HEK293 (cell line): ENCODE measurements around the gene ZNF184.

Experiments used
- CTCF ChIA-PET: fragments of 350-600 bp; formaldehyde crosslinking; extraction: SDS; loops from one replicate; lab custom pipeline; 2021; ENCODE audit warnings: antibody characterized with exemption; lab: Yijun Ruan, JAX
- POLR2A ChIA-PET: fragments of 300-600 bp; formaldehyde crosslinking; extraction: SDS; loops from one replicate; lab custom pipeline; 2020; ENCODE audit warnings: antibody characterized with exemption, inconsistent platforms; lab: Yijun Ruan, JAX
- H3K27ac ChIP-seq: fragments of 200-500 bp; sonication (Bioruptor generic); 2 replicates; pipeline ENCODE4 v1.5.1; 2014; ENCODE audit warnings: low read depth, low read length, control low read depth, inconsistent platforms; ENCODE audit errors: extremely low read depth
- H3K36me3 ChIP-seq, 2 experiments: fragments of 200-500 bp in 1 of 2; sonication (Bioruptor generic) in 1 of 2; 1 replicate in 1 of 2; 2 replicates in 1 of 2; pipeline ENCODE4 v1.5.1; 2014 to 2017; ENCODE audit warnings: inconsistent platforms in 2 of 2, low read length in 2 of 2; ENCODE audit not compliant: control insufficient read depth in 2 of 2, insufficient read depth in 1 of 2
- H3K4me1 ChIP-seq: fragments of 200-500 bp; sonication (Bioruptor generic); 2 replicates; pipeline ENCODE4 v1.5.1; 2014; ENCODE audit warnings: mild to moderate bottlenecking, low read length, inconsistent platforms; ENCODE audit not compliant: control insufficient read depth, insufficient read depth
- H3K4me3 ChIP-seq: 2 replicates; pipeline ENCODE4 v1.5.1; 2011; ENCODE audit warnings: low read depth, mild to moderate bottlenecking, control low read depth, low read length, moderate library complexity
- H3K9me3 ChIP-seq: fragments of 200-500 bp; sonication (Bioruptor generic); 2 replicates; pipeline ENCODE4 v1.5.1; 2014; ENCODE audit warnings: low read depth, low read length, inconsistent platforms; ENCODE audit not compliant: control insufficient read depth, insufficient read depth
- BCL6B ChIP-seq: fragments of 450-650 bp; formaldehyde crosslinking; IDR thresholded peaks from 2 replicates; pipeline ENCODE4 v1.5.1; 2017; ENCODE audit warnings: missing biosample characterization, missing genetic modification characterization
- HOXC10 ChIP-seq: sonication (generic); formaldehyde crosslinking; IDR thresholded peaks from 2 replicates; pipeline ENCODE4 v1.8.1; 2023; ENCODE audit warnings: mild to moderate bottlenecking, missing genetic modification reagents
- INSM2 ChIP-seq: fragments of 450-650 bp; formaldehyde crosslinking; IDR thresholded peaks from 2 replicates; pipeline ENCODE4 v1.5.1; 2016; ENCODE audit warnings: missing biosample characterization, missing genetic modification characterization
- KLF7 ChIP-seq: fragments of 450-650 bp; formaldehyde crosslinking; IDR thresholded peaks from 2 replicates; pipeline ENCODE4 v1.5.1; 2016; ENCODE audit warnings: missing biosample characterization, missing genetic modification characterization, borderline replicate concordance
- MYNN ChIP-seq: fragments of 450-650 bp; formaldehyde crosslinking; IDR thresholded peaks from 2 replicates; pipeline ENCODE4 v1.5.1; 2016; ENCODE audit warnings: missing biosample characterization, missing genetic modification characterization, borderline replicate concordance
- OVOL3 ChIP-seq: fragments of 450-650 bp; formaldehyde crosslinking; IDR thresholded peaks from 2 replicates; pipeline ENCODE4 v1.5.1; 2016; ENCODE audit warnings: missing biosample characterization, missing genetic modification characterization
- REPIN1 ChIP-seq: fragments of 450-650 bp; formaldehyde crosslinking; IDR thresholded peaks from 2 replicates; pipeline ENCODE4 v1.5.1; 2017; ENCODE audit warnings: missing biosample characterization, missing genetic modification characterization, low read depth
- REST ChIP-seq: fragments of 450-650 bp; formaldehyde crosslinking; IDR thresholded peaks from 2 replicates; pipeline ENCODE4 v1.5.1; 2016; ENCODE audit warnings: missing biosample characterization, missing genetic modification characterization
- SP3 ChIP-seq: fragments of 450-650 bp; formaldehyde crosslinking; IDR thresholded peaks from 2 replicates; pipeline ENCODE4 v1.5.1; 2016; ENCODE audit warnings: missing biosample characterization, missing genetic modification characterization
- ZFHX2 ChIP-seq: fragments of 450-650 bp; formaldehyde crosslinking; conservative IDR thresholded peaks from 2 replicates; pipeline ENCODE4 v1.5.1; 2016; ENCODE audit warnings: missing biosample characterization, missing genetic modification characterization
- ZNF114 ChIP-seq: fragments of 450-650 bp; formaldehyde crosslinking; IDR thresholded peaks from 2 replicates; pipeline ENCODE4 v1.5.0; 2017; ENCODE audit warnings: missing biosample characterization, missing genetic modification characterization
- ZNF133 ChIP-seq: fragments of 450-650 bp; formaldehyde crosslinking; IDR thresholded peaks from 2 replicates; pipeline ENCODE4 v1.5.1; 2016; ENCODE audit warnings: missing biosample characterization, missing genetic modification characterization
- ZNF157 ChIP-seq: fragments of 450-650 bp; formaldehyde crosslinking; IDR thresholded peaks from 2 replicates; pipeline ENCODE4 v1.5.1; 2016; ENCODE audit warnings: missing biosample characterization, missing genetic modification characterization
- ZNF184 ChIP-seq: fragments of 450-650 bp; IDR thresholded peaks from 2 replicates; pipeline ENCODE4 v1.5.1; 2018; ENCODE audit warnings: missing biosample characterization, mild to moderate bottlenecking, missing genetic modification characterization
- ZNF223 ChIP-seq: fragments of 450-650 bp; formaldehyde crosslinking; IDR thresholded peaks from 2 replicates; pipeline ENCODE4 v1.5.1; 2016; ENCODE audit warnings: missing biosample characterization, missing genetic modification characterization
- ZNF23 ChIP-seq: fragments of 450-650 bp; formaldehyde crosslinking; IDR thresholded peaks from 2 replicates; pipeline ENCODE4 v1.5.1; 2016; ENCODE audit warnings: missing biosample characterization, missing genetic modification characterization, borderline replicate concordance
- ZNF24 ChIP-seq: fragments of 450-650 bp; formaldehyde crosslinking; IDR thresholded peaks from 2 replicates; pipeline ENCODE4 v1.5.1; 2016; ENCODE audit warnings: missing biosample characterization, missing genetic modification characterization
- ZNF302 ChIP-seq: fragments of 450-650 bp; formaldehyde crosslinking; IDR thresholded peaks from 2 replicates; pipeline ENCODE4 v1.5.1; 2016; ENCODE audit warnings: missing biosample characterization, missing genetic modification characterization, low read depth
- ZNF335 ChIP-seq: fragments of 450-650 bp; formaldehyde crosslinking; conservative IDR thresholded peaks from 2 replicates; pipeline ENCODE4 v1.5.1; 2016; ENCODE audit warnings: missing biosample characterization, missing genetic modification characterization
- ZNF433 ChIP-seq: fragments of 450-650 bp; formaldehyde crosslinking; IDR thresholded peaks from 2 replicates; pipeline ENCODE4 v1.5.1; 2016; ENCODE audit warnings: missing biosample characterization, missing genetic modification characterization, low read depth
- ZNF449 ChIP-seq: fragments of 450-650 bp; formaldehyde crosslinking; IDR thresholded peaks from 2 replicates; pipeline ENCODE4 v1.5.1; 2017; ENCODE audit warnings: missing biosample characterization, mild to moderate bottlenecking, missing genetic modification characterization, moderate library complexity
- ZNF48 ChIP-seq: fragments of 450-650 bp; formaldehyde crosslinking; IDR thresholded peaks from 2 replicates; pipeline ENCODE4 v1.5.1; 2016; ENCODE audit warnings: missing biosample characterization, missing genetic modification characterization
- ZNF514 ChIP-seq: fragments of 450-650 bp; formaldehyde crosslinking; IDR thresholded peaks from 2 replicates; pipeline ENCODE4 v1.5.1; 2016; ENCODE audit warnings: missing biosample characterization, missing genetic modification characterization
- ZNF580 ChIP-seq: fragments of 450-650 bp; formaldehyde crosslinking; IDR thresholded peaks from 2 replicates; pipeline ENCODE4 v1.5.1; 2016; ENCODE audit warnings: missing biosample characterization, missing genetic modification characterization
- ZNF660 ChIP-seq: fragments of 450-650 bp; IDR thresholded peaks from 2 replicates; pipeline ENCODE4 v1.5.1; 2018; ENCODE audit warnings: missing biosample characterization, mild to moderate bottlenecking, missing genetic modification characterization
- ZNF704 ChIP-seq: fragments of 450-650 bp; formaldehyde crosslinking; IDR thresholded peaks from 2 replicates; pipeline ENCODE4 v1.5.1; 2016; ENCODE audit warnings: missing biosample characterization, missing genetic modification characterization
- ZNF707 ChIP-seq: fragments of 450-650 bp; formaldehyde crosslinking; IDR thresholded peaks from 2 replicates; pipeline ENCODE4 v1.5.1; 2016; ENCODE audit warnings: missing biosample characterization, missing genetic modification characterization
- ZNF830 ChIP-seq: fragments of 450-650 bp; IDR thresholded peaks from 2 replicates; pipeline ENCODE4 v1.5.0; 2018; ENCODE audit warnings: missing biosample characterization, missing genetic modification characterization, low read depth, mild to moderate bottlenecking, moderate library complexity

Gene ZNF184

GRCh38 chr6:27414300-27414699, 58.6 kb downstream of the ZNF184 start:
- no peak for TF ChIP-seq ZNF157 (tag by site-specific recombination)
- TF ChIP-seq ZNF302 (tag by site-specific recombination): no peak
- TF ChIP-seq INSM2 (tag by site-specific recombination): no peak
- TF ChIP-seq ZNF514: no peak
- no peak for TF ChIP-seq BCL6B (tag by site-specific recombination)
- TF ChIP-seq ZNF133 (tag by site-specific recombination): no peak
- no peak for TF ChIP-seq ZNF707 (tag by site-specific recombination)
- no peak for TF ChIP-seq ZNF223
- no peak for TF ChIP-seq HOXC10 (CRISPR knock-in tag)
- no peak for TF ChIP-seq ZNF48 (tag by site-specific recombination)
- TF ChIP-seq ZNF660: no peak
- TF ChIP-seq ZFHX2 (tag by site-specific recombination): no peak
- no peak for TF ChIP-seq ZNF830 (tag by site-specific recombination)
- TF ChIP-seq ZNF184 (tag by site-specific recombination): no peak
- no peak for TF ChIP-seq ZNF23 (tag by site-specific recombination)
- TF ChIP-seq REPIN1 (tag by site-specific recombination): no peak
- TF ChIP-seq ZNF114: no peak
- no peak for TF ChIP-seq KLF7
- TF ChIP-seq REST (tag by site-specific recombination): no peak
- TF ChIP-seq, all 188 proteins: peak for 0
- Histone ChIP-seq H3K4me1 (no peaks in the 10 kb centered on the region), H3K4me3 (no peak overlapping the region), H3K36me3 (no peaks in the 10 kb centered on the region), H3K27ac (no peak overlapping the region), H3K9me3 (no peaks in the 10 kb centered on the region)
- POLR2A ChIA-PET: no interaction called here
- CTCF ChIA-PET: no interaction called here

GRCh38 chr6:27407153-27407814, 65.6 kb downstream of the ZNF184 start:
- H3K27ac ChIP-seq: no peak overlapping the region
- H3K36me3 ChIP-seq: no peaks in the 10 kb centered on the region
- H3K4me3 ChIP-seq: no peak overlapping the region
- ChIA-PET POLR2A (no interaction called here), CTCF (no interaction called here)
- no peaks in the 10 kb centered on the region for H3K4me1 ChIP-seq
- no peaks in the 10 kb centered on the region for H3K9me3 ChIP-seq
- TF ChIP-seq ZNF704 (no peak), ZNF449 (tag by site-specific recombination) (no peak), ZNF433 (tag by site-specific recombination) (no peak), ZNF335 (no peak), ZNF157 (tag by site-specific recombination) (no peak), OVOL3 (tag by site-specific recombination) (no peak), SP3 (no peak), MYNN (tag by site-specific recombination) (no peak), ZNF580 (no peak), ZNF24 (tag by site-specific recombination) (no peak)
